Uterus (tissue), 4 donors: ENCODE results near the gene TMPRSS9. TPM values are rescaled to one million over a fixed set of nuclear protein-coding genes. Genes with fewer than 3 reads are reported as not detected.

Source experiments
- DNase-seq, 2 donors: peaks; one replicate each; pipeline ENCODE4 v3.0.0-alpha.2; 2019 to 2020
- H3K27ac ChIP-seq, 2 donors: fragments of 200-600 bp; sonication (generic); 1 replicate in 1 of 2; 2 replicates in 1 of 2; pipeline ENCODE4 v1.5.1; 2016 to 2018
- H3K27me3 ChIP-seq, 2 donors: fragments of 200-600 bp; sonication (generic); one replicate each; pipeline ENCODE4 v1.5.1; 2018 to 2019; ENCODE audit warnings: control low read depth in 1 of 2
- H3K36me3 ChIP-seq, 2 donors: fragments of 200-600 bp; sonication (generic); one replicate each; pipeline ENCODE4 v1.5.1; 2019; ENCODE audit warnings: control low read depth in 1 of 2
- H3K4me1 ChIP-seq, 2 donors: fragments of 200-600 bp; sonication (generic); one replicate each; pipeline ENCODE4 v1.5.1; 2018 to 2019; ENCODE audit warnings: control low read depth in 1 of 2
- H3K4me3 ChIP-seq, 2 donors: fragments of 200-600 bp; sonication (generic); 1 replicate in 1 of 2; 2 replicates in 1 of 2; pipeline ENCODE4 v1.5.1; 2018 to 2019; ENCODE audit warnings: mild to moderate bottlenecking in 1 of 2
- H3K9me3 ChIP-seq, 2 donors: fragments of 200-600 bp; sonication (generic); one replicate each; pipeline ENCODE4 v1.5.1; 2019; ENCODE audit warnings: control low read depth in 1 of 2
- POLR2A ChIP-seq, 2 donors: fragments of 450-650 bp; IDR thresholded peaks; one replicate each; pipeline ENCODE4 v1.6.1; 2016; ENCODE audit warnings: antibody characterized with exemption in 2 of 2, mild to moderate bottlenecking in 1 of 2, moderate library complexity in 1 of 2
- intact Hi-C: fragments of 100-400 bp; cut with DNase I; formaldehyde crosslinking; loops from one replicate; pipeline ENCODE4 v1.15.1; 2023; ENCODE audit warnings: low total_unique reads
- total RNA-seq, 4 donors: library from RNA; depleted of rRNA in 3 of 4; stranded (reverse); fragments of >200 nt in 3 of 4; gene quantifications; one replicate each; pipeline versions ENCODE4 v1.1.0 to v1.2.4, GENCODE V29; 2014 to 2023
- TF ChIP-seq, protein P1 (sequence below), 4 experiments: fragments of 200-600 bp in 2 of 4; fragments of 450-650 bp in 2 of 4; sonication (generic) in 2 of 4; IDR thresholded peaks; one replicate each; pipeline ENCODE4 v1.5.1; 2016 to 2019; ENCODE audit warnings: antibody characterized with exemption in 4 of 4, mild to moderate bottlenecking in 2 of 4, moderate library complexity in 1 of 4
- donor health status: DM: yes; HTN: yes; CAD: no.

TMPRSS9 gene
- total RNA-seq, 4 donors from 2014 or later, result 0.69 TPM; not detected in 3

DNA sequence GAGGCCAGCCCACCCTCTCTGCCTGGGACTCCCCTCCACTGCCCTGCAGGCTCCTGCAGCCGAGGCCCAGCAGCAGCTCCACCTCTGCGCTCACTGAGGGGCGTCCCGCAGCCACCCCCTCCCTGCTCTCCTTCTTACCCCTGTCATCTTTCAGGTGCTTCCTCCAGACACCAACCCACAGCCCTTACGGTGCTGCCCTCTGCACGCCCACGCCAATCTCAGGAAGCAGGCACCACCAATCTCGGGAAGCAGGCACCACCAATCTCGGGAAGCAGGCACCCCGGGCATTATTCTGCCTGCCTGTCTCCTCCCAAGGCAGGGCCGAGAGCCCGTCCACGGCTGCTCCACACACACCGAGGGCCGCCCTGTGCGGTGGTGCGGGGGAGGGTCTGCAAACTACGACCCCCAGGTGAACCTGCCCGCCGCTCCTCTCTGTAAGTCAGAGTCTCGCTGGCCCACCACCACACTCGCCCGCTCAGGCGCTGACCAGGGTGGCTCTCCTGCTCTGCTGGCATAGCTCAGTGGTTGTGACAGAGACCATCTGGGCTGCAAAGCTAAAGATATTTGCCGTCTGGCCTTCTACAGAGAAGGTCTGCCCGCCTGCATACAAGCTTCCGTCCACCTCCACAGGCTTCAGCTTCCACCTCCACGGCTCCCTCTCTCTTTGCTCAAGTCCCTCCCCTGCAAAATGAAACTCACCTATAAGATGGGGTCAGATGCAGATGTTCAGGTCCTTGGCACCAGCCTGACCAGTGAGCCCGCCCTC lies 34.6 kb upstream of the TMPRSS9 start:
- Histone ChIP-seq H3K27me3 (no peaks in the 10 kb centered on the region), H3K9me3 (no peaks in the 10 kb centered on the region), H3K4me3 (no peak overlapping the region), H3K4me1 (peaks cover 0 to 19% of the 10 kb centered on the region in 2 donors), H3K36me3 (no peaks in the 10 kb centered on the region), H3K27ac (no peak overlapping the region)
- no peak for TF ChIP-seq POLR2A (IDR thresholded peaks at IDR 0.05)
- no peak for DNase-seq
- intact Hi-C loops, result no loop called here

DNA sequence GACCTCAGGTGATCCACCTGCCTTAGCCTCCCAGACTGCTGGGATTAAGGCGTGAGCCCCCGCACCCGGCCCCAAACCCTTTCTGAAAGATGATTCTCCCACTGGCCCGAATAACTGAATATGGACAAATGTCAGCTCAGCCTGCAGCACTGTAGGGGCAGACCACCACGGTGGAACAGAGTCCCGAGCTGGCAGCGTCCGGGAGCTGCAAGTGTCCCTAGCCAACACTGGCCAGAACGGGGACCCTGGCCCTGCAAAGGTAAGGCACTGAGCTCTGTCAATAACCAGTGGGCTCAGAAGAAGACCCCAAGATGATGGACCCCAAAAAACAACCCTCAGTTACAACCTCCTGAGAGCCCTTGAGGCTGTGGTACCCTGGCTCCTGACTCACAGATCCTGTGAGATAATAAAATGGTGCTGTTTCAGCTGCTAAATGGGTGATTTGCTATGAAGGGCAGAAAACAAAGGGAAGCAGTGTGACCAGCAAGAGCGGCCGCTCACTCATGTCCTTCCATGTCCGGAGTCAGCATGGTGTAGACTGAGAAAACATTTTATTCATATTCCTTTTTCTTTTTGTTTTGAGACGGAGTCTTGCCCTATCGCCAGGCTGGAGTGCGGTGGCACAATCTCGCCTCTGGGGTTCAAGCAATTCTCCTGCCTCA lies 33.2 kb upstream of the TMPRSS9 start:
- DNase-seq, result no peak
- no peak overlapping the region for H3K4me3 ChIP-seq
- no peak overlapping the region for H3K27ac ChIP-seq
- intact Hi-C loops, result no loop called here
- TF ChIP-seq, protein P1, sequence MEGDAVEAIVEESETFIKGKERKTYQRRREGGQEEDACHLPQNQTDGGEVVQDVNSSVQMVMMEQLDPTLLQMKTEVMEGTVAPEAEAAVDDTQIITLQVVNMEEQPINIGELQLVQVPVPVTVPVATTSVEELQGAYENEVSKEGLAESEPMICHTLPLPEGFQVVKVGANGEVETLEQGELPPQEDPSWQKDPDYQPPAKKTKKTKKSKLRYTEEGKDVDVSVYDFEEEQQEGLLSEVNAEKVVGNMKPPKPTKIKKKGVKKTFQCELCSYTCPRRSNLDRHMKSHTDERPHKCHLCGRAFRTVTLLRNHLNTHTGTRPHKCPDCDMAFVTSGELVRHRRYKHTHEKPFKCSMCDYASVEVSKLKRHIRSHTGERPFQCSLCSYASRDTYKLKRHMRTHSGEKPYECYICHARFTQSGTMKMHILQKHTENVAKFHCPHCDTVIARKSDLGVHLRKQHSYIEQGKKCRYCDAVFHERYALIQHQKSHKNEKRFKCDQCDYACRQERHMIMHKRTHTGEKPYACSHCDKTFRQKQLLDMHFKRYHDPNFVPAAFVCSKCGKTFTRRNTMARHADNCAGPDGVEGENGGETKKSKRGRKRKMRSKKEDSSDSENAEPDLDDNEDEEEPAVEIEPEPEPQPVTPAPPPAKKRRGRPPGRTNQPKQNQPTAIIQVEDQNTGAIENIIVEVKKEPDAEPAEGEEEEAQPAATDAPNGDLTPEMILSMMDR (IDR thresholded peaks at IDR 0.05), result no peak
- no peak for TF ChIP-seq POLR2A (IDR thresholded peaks at IDR 0.05)
- H3K9me3 ChIP-seq, result no peaks in the 10 kb centered on the region
- no peaks in the 10 kb centered on the region for H3K27me3 ChIP-seq
- peaks cover 0 to 19% of the 10 kb centered on the region in 2 donors for H3K4me1 ChIP-seq
- H3K36me3 ChIP-seq, result no peaks in the 10 kb centered on the region

DNA sequence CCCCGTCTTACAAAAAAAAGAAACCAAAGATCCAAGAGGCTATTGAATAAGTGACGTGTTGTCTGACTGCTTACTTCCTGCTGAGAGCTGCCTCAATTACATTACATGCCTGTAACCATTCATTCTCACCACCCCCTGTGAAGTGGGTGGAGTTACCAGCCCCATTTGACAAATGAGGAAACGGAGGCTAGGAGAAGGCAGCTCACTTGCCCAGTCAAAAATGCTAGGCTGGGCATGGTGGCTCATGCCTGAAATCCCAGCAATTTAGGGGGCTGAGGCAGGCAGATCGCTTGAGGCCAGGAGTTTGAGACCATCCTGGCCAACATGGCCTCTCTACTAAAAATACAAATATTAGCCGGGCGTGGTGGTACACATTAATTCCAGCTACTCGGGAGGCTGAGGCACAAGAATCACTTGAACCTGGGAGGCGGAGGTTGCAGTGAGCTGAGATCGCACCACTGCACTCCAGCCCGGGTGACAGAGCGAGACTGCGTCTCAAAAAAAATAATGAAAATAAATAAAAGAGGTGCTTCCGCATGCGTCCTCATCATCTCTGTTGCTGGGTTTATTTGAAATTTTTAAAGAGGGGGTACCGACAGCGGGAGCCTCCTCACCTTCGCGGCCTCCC lies 32.2 kb upstream of the TMPRSS9 start:
- TF ChIP-seq, protein P1 (IDR thresholded peaks at IDR 0.05), result no peak
- no peak for TF ChIP-seq POLR2A (IDR thresholded peaks at IDR 0.05)
- Histone ChIP-seq H3K9me3 (no peaks in the 10 kb centered on the region), H3K4me1 (peaks cover 0 to 24% of the 10 kb centered on the region in 2 donors), H3K27ac (peak overlapping the region; percentile 62 to 75), H3K27me3 (no peaks in the 10 kb centered on the region), H3K4me3 (peak overlapping the region; percentile 75 to 78), H3K36me3 (no peaks in the 10 kb centered on the region)
- DNase-seq, result no peak
- intact Hi-C loops, result no loop called here

GRCh38 chr19:2328401-2329148 lies 31.5 kb upstream of the TMPRSS9 start, which contains the start of the genes LSM7 and SPPL2B:
TSS of gene LSM7 (minus strand) at chr19:2328586. CDS start at chr19:2328566, 20 bp downstream.
TSS of gene SPPL2B (plus strand) at chr19:2328684. CDS start at chr19:2328710, 26 bp downstream.
- Histone ChIP-seq H3K4me3 (peak within 1 kb of the TSS; percentile 75 to 78), H3K4me1 (peaks cover 0 to 24% of the 10 kb centered on the region in 2 donors), H3K9me3 (no peaks in the 10 kb centered on the region), H3K27me3 (no peaks in the 10 kb centered on the region), H3K36me3 (no peaks in the 10 kb centered on the region), H3K27ac (peak within 1 kb of the TSS; percentile 62 to 75)
- peak; percentile 87 to 92 for DNase-seq
- TF ChIP-seq, protein P1 (IDR thresholded peaks at IDR 0.05), result peak in 1 of 4 experiments; percentile 49
- TF ChIP-seq POLR2A (IDR thresholded peaks at IDR 0.05), result peak; percentile 51 to 81
- intact Hi-C loops, result no loop called here

DNA sequence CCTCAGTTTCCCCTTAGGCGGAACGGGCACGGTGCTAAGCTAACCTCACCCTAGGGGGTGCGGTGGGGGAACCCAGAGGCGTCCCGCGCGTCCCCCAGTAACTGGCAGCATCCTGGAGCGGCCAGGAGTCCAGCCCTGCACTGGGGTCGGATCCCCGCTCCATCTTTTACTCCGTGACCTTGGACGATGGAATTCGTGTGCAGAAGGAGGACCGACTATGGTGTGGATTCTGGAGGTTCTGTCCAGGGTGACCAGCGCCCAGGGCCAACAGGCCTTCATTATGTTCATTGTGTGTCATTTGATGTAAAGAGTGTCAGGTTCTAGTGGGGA lies 31.0 kb upstream of the TMPRSS9 start:
- H3K27me3 ChIP-seq, result no peaks in the 10 kb centered on the region
- no peaks in the 10 kb centered on the region for H3K9me3 ChIP-seq
- intact Hi-C loops, result no loop called here
- H3K27ac ChIP-seq, result peak overlapping the region; percentile 62 to 75
- H3K4me3 ChIP-seq, result peak overlapping the region; percentile 75 to 78
- peaks cover 0 to 24% of the 10 kb centered on the region in 2 donors for H3K4me1 ChIP-seq
- no peak for TF ChIP-seq POLR2A (IDR thresholded peaks at IDR 0.05)
- TF ChIP-seq, protein P1 (IDR thresholded peaks at IDR 0.05), result no peak
- no peak for DNase-seq
- H3K36me3 ChIP-seq, result no peaks in the 10 kb centered on the region
